Common myeloid progenitor, CD34-positive (primary cell): ENCODE results near the gene ACVR1C. TPM values are rescaled to one million over a fixed set of nuclear protein-coding genes. Genes with fewer than 3 reads are reported as not detected.
A peak's percentile ranks its signal among the peaks of the same experiment; 100 is the strongest.

Experiments used
- CTCF ChIA-PET: fragments of 350-600 bp; sonication (Branson Sonifier 250); formaldehyde crosslinking; loops from one replicate; lab custom pipeline; 2021; ENCODE audit warnings: antibody characterized with exemption; lab: Charles Lee
- POLR2A ChIA-PET: fragments of 350-600 bp; sonication (Branson Sonifier 250); formaldehyde crosslinking; loops from one replicate; lab custom pipeline; 2021; ENCODE audit warnings: antibody characterized with exemption; lab: Charles Lee
- DNase-seq, 3 donors: peaks; one replicate each; pipeline versions ENCODE4 v3.0.0 to v3.0.0-alpha.2; 2013
- H3K27ac ChIP-seq, 2 experiments: 1 replicate in 1 of 2; 2 replicates in 1 of 2; pipeline ENCODE4 v1.7.0; 2013; ENCODE audit warnings: inconsistent platforms in 2 of 2, low read length in 2 of 2, mild to moderate bottlenecking in 2 of 2, low read depth in 1 of 2, moderate library complexity in 1 of 2; ENCODE audit not compliant: severe bottlenecking in 2 of 2, insufficient read depth in 1 of 2, poor library complexity in 1 of 2
- H3K27me3 ChIP-seq, 5 experiments: replicated peaks in 2 of 5; 1 replicate in 3 of 5; 2 replicates in 2 of 5; pipeline versions ENCODE4 v1.6.1 to v1.7.0; 2013; ENCODE audit warnings: low read length in 4 of 5, mild to moderate bottlenecking in 2 of 5, moderate library complexity in 2 of 5, inconsistent platforms in 1 of 5; ENCODE audit not compliant: insufficient read depth in 5 of 5, control insufficient read depth in 4 of 5
- H3K36me3 ChIP-seq, 4 experiments: 1 replicate in 2 of 4; 2 replicates in 2 of 4; pipeline versions ENCODE4 v1.6.1 to v1.7.0; 2013; ENCODE audit warnings: low read length in 3 of 4, control low read depth in 1 of 4, mild to moderate bottlenecking in 1 of 4; ENCODE audit not compliant: control insufficient read depth in 4 of 4, insufficient read depth in 4 of 4
- H3K4me1 ChIP-seq, 4 experiments: 1 replicate in 3 of 4; 2 replicates in 1 of 4; pipeline versions ENCODE4 v1.6.1 to v1.7.1; 2013; ENCODE audit warnings: low read length in 3 of 4, mild to moderate bottlenecking in 3 of 4, control low read depth in 1 of 4, inconsistent platforms in 1 of 4, moderate library complexity in 1 of 4; ENCODE audit not compliant: control insufficient read depth in 4 of 4, insufficient read depth in 4 of 4; ENCODE audit errors: control extremely low read depth in 1 of 4
- H3K4me3 ChIP-seq, 7 experiments: 1 replicate in 4 of 7; 2 replicates in 3 of 7; pipeline versions ENCODE4 v1.5.1 to v1.7.0; 2013; ENCODE audit warnings: mild to moderate bottlenecking in 7 of 7, low read length in 6 of 7, moderate library complexity in 6 of 7, inconsistent platforms in 2 of 7, low read depth in 2 of 7, control low read depth in 1 of 7; ENCODE audit not compliant: insufficient read depth in 4 of 7, control insufficient read depth in 1 of 7; ENCODE audit errors: extremely low read depth in 1 of 7
- H3K9me3 ChIP-seq, 5 experiments: 1 replicate in 4 of 5; 2 replicates in 1 of 5; pipeline versions ENCODE4 v1.6.1 to v1.7.1; 2013; ENCODE audit warnings: low read length in 4 of 5, mild to moderate bottlenecking in 2 of 5, inconsistent platforms in 1 of 5, low read depth in 1 of 5, moderate library complexity in 1 of 5; ENCODE audit not compliant: control insufficient read depth in 4 of 5, insufficient read depth in 2 of 5; ENCODE audit errors: control extremely low read depth in 1 of 5
- WGBS: methylation state at CpG from one replicate; pipeline ENCODE4 v1.1.5; 2013; ENCODE audit not compliant: insufficient coverage; 5-methylcytosine and 5-hydroxymethylcytosine counted together
- polyA plus RNA-seq: library from polyadenylated mRNA; unstranded; fragments of 120-200 nt; gene quantifications from one replicate; pipeline ENCODE4 v1.2.1, GENCODE V29; 2013

The ACVR1C gene
- 0.12 TPM for polyA plus RNA-seq

DNA sequence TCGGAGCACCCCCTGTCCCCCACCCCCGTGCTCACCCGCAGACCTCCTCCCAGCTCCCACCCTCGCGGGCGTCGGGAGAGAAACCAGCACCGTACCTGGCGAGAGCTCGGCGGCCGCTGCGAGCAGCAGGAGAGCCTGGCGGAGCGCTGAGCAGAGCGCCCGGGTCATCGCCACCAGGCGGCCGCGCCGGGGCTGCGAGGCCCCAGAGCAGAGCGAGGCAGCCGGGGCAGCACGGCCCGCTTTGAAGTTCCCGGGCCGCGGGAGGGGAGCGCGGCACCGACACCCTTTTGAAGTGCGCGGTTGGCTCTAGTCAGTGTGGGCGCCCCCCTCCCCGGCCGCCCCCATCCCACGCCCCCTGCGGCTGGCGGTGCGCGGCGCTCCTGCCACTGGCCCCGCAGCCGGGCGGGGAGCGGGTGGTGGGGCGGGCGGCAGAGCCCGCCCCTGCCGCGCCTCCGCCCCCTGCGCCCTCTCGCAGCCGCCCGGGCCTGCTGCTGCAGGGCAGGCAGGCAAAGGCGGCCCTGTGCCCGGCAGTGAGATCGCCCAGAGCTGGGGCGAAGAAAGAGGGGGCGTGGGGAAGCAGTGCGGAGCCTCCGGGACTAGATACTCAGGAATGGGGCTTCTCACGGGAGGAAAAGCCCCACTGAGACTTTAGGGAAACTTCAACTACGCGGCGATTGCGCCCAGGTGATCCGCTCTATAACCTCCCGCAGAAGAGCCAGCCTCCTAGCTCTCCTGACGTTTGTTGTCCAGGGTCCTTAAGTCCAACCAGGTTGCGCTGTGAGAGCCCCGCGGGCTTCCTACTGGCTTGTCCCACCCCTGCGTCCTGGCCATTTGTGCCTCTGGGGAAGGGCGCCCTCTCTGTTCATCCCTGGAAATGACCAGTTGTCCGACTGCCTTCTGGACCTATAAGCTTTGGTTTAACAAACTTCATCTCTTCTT lies at the start of gene ACVR1C:
Gene ACVR1C, minus strand, starts transcription at position 388 of the 939 bp plus-strand sequence. Its CDS starts 220 bp downstream, at position 168.
- Histone ChIP-seq H3K27ac (no peak within 1 kb of the TSS), H3K36me3 (no peaks in the 10 kb centered on the region), H3K27me3 (peaks cover 0 to 13% (median 5%) of the 10 kb centered on the region in 5 experiments), H3K9me3 (no peaks in the 10 kb centered on the region), H3K4me3 (peak within 1 kb of the TSS; percentile 45 to 89 (median 74)), H3K4me1 (peaks cover 0 to 20% (median 13%) of the 10 kb centered on the region in 4 experiments)
- ChIA-PET CTCF (interaction anchor here (0.9 to 2.2 kb wide), 9 partner anchors 12 to 319 kb away, joined by 3 to 6 read pairs (median 4); partner anchors contain the start of gene ERMN), POLR2A (interaction anchor here (0.6 kb wide), 1 partner anchor 720 kb away, joined by 3 read pairs; no protein-coding TSS in a partner anchor)
- WGBS = 0% methylated on average over 51 of the region's 79 CpGs
- DNase-seq = peak; percentile 75 to 89 (median 87)

GRCh38 chr2:157677941-157678340 lies 49.3 kb upstream of the ACVR1C start:
- Histone ChIP-seq H3K27me3 (no peaks in the 10 kb centered on the region), H3K36me3 (no peaks in the 10 kb centered on the region), H3K9me3 (no peaks in the 10 kb centered on the region), H3K27ac (no peak overlapping the region), H3K4me1 (no peaks in the 10 kb centered on the region), H3K4me3 (no peak overlapping the region)
- POLR2A ChIA-PET = no interaction called here
- CTCF ChIA-PET = no interaction called here
- DNase-seq = no peak

DNA sequence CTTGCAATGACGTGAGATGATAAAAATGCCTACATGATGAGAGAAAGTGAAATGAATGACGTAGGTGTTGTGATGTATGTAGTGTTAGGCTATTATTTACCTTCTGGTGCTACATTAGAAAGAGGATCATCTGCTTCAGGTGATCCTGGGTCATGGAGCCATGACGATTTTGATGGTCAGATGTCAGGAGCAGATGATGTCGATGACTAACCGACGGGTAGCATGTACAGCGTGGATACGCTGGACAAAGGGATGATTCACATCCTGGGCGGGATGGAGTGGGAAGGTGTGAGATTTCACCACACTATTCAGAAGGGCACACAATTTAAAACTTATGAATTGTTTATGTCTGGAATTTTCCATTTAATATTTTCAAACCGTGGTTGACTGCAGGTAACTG lies 43.5 kb upstream of the ACVR1C start:
- ChIA-PET POLR2A (no interaction called here), CTCF (no interaction called here)
- Histone ChIP-seq H3K27me3 (no peaks in the 10 kb centered on the region), H3K4me1 (no peaks in the 10 kb centered on the region), H3K36me3 (no peaks in the 10 kb centered on the region), H3K4me3 (no peak overlapping the region), H3K27ac (no peak overlapping the region), H3K9me3 (no peaks in the 10 kb centered on the region)
- 97% methylated on average over 8 of the region's 10 CpGs for WGBS
- DNase-seq = no peak

DNA sequence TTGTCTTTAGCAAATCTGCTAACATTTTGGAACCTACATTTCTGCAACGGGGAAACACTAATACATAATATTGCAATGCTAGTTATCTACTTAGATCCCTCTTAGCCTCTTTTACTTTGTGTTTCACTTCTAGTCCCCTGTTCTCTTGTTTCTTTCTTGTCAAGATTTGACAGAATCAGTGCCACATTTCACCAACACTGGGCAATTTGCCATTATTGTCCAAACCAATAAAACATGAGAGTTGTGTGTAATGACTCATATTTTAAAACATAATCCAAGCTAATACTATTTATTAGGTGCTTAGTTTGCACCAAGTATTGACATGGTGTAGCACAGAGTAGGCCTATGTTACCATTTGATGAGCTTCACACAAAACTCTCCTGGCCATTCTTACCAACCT lies 33.7 kb upstream of the ACVR1C start:
- CTCF ChIA-PET = no interaction called here
- no peaks in the 10 kb centered on the region for H3K9me3 ChIP-seq
- H3K4me3 ChIP-seq = no peak overlapping the region
- WGBS = no CpG with 5 or more reads among the region's 1 CpG
- POLR2A ChIA-PET = no interaction called here
- no peak overlapping the region for H3K27ac ChIP-seq
- DNase-seq = no peak
- H3K27me3 ChIP-seq = no peaks in the 10 kb centered on the region
- H3K36me3 ChIP-seq = no peaks in the 10 kb centered on the region
- no peaks in the 10 kb centered on the region for H3K4me1 ChIP-seq

DNA sequence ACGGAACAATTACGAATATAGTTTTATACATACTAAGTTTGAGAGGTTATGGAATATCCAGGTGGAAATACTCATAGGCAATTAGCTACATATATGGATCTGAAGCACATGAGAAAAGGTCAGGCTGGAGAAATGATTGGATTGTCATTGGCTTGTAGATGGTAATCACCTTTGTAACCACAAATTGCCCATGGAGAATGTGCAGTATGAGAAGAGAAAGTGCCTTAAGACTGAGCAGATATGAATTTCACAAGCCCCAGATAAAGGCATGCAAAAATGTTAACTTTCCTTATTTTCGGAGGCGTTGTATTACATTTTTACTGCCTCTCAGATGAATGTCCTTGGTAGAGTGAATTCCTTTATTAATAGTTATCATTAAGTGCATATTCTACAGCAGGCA lies 33.1 kb upstream of the ACVR1C start:
- no peaks in the 10 kb centered on the region for H3K36me3 ChIP-seq
- no peaks in the 10 kb centered on the region for H3K4me1 ChIP-seq
- CTCF ChIA-PET = no interaction called here
- H3K27ac ChIP-seq = no peak overlapping the region
- DNase-seq = no peak
- no peaks in the 10 kb centered on the region for H3K27me3 ChIP-seq
- POLR2A ChIA-PET = no interaction called here
- no peak overlapping the region for H3K4me3 ChIP-seq
- WGBS = no CpG with 5 or more reads among the region's 4 CpGs
- H3K9me3 ChIP-seq = no peaks in the 10 kb centered on the region

DNA sequence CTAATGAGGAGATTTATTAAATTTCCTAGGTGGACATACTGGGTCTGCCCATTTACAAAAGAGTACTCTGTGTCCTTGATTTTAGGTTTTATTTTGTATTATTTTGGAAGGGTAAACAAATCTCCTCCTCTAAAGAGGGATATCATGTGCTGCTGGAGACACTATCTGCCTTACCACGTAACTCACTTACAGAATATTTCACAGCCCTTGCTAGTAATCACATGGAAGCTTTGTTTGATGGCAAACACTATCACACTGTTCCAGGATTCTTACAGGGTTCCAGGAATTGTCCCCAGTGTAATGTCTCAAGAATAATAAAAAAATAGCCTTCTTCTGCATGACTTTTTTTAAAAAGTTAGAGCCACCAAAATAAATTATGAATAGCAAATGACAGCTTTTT lies 29.2 kb upstream of the ACVR1C start:
- Histone ChIP-seq H3K27me3 (no peaks in the 10 kb centered on the region), H3K4me1 (no peaks in the 10 kb centered on the region), H3K27ac (no peak overlapping the region), H3K9me3 (no peaks in the 10 kb centered on the region), H3K36me3 (no peaks in the 10 kb centered on the region), H3K4me3 (no peak overlapping the region)
- POLR2A ChIA-PET = no interaction called here
- CTCF ChIA-PET = no interaction called here
- DNase-seq = no peak
- WGBS = 100% methylated on average over 1 of the region's 1 CpG

- H3K27me3 ChIP-seq = no peaks in the 10 kb centered on the region
- DNase-seq = no peak
- ChIA-PET CTCF (no interaction called here), POLR2A (no interaction called here)
- no peak overlapping the region for H3K27ac ChIP-seq
- no peaks in the 10 kb centered on the region for H3K36me3 ChIP-seq
- WGBS = 95% methylated on average over 2 of the region's 4 CpGs
- no peak overlapping the region for H3K4me3 ChIP-seq
- no peaks in the 10 kb centered on the region for H3K4me1 ChIP-seq
- no peaks in the 10 kb centered on the region for H3K9me3 ChIP-seq
These were observed 28.4 kb upstream of the ACVR1C start for GRCh38 chr2:157657101-157657500.
